Ovary (tissue), 9 donors: ENCODE measurements around the gene ROBO2. TPM values are rescaled to one million over a fixed set of nuclear protein-coding genes. Genes with fewer than 3 reads are reported as not detected.

Experiments used
- DNase-seq, 5 donors: peaks; one replicate each; pipeline ENCODE4 v3.0.0-alpha.2; 2019 to 2020
- H3K27ac ChIP-seq, 2 donors: fragments of 200-600 bp; one replicate each; pipeline versions ENCODE4 v1.5.1 to v1.8.0; 2019 to 2022
- H3K27me3 ChIP-seq: fragments of 200-600 bp; one replicate; pipeline ENCODE4 v1.8.0; 2022
- H3K36me3 ChIP-seq: fragments of 200-600 bp; sonication (generic); one replicate; pipeline ENCODE4 v1.5.1; 2019
- H3K4me1 ChIP-seq: one replicate; pipeline ENCODE4 v1.8.1; 2013; ENCODE audit warnings: mild to moderate bottlenecking, moderate library complexity; ENCODE audit not compliant: insufficient read depth
- H3K4me3 ChIP-seq: fragments of 200-600 bp; sonication (generic); one replicate; pipeline ENCODE4 v1.5.1; 2017
- H3K9me3 ChIP-seq, 2 donors: fragments of 200-600 bp in 1 of 2; sonication (generic) in 1 of 2; one replicate each; pipeline versions ENCODE4 v1.5.1 to v1.8.1; 2013 to 2019; ENCODE audit warnings: mild to moderate bottlenecking in 1 of 2, moderate library complexity in 1 of 2
- CTCF ChIP-seq, 3 donors: fragments of 450-650 bp in 2 of 3; fragments of 200-600 bp in 1 of 3; IDR thresholded peaks; one replicate each; pipeline versions ENCODE4 v1.5.1 to v1.8.0; 2016 to 2022; ENCODE audit warnings: antibody characterized with exemption in 3 of 3, mild to moderate bottlenecking in 1 of 3
- EP300 ChIP-seq: sonication (generic); formaldehyde crosslinking; IDR thresholded peaks from one replicate; pipeline ENCODE4 v1.6.1; 2017; ENCODE audit warnings: antibody characterized with exemption
- POLR2A ChIP-seq: fragments of 450-650 bp; IDR thresholded peaks from one replicate; pipeline ENCODE4 v1.6.1; 2017; ENCODE audit warnings: antibody characterized with exemption, mild to moderate bottlenecking, moderate library complexity
- WGBS, 3 donors: extraction: QIAGEN DNeasy Blood & Tissue Kit in 1 of 3; methylation state at CpG; one replicate each; pipeline versions ENCODE4 v1.1.5 to v1.1.7; 2013 to 2017; 5-methylcytosine and 5-hydroxymethylcytosine counted together
- intact Hi-C, 4 donors: fragments of 100-400 bp; cut with DNase I; formaldehyde crosslinking; loops; one replicate each; pipeline versions ENCODE4 v1.11.0 to v1.15.1; 2022 to 2023
- polyA plus RNA-seq, 2 donors: library from polyadenylated mRNA; stranded (reverse); fragments of 200-250 nt in 1 of 2; fragments of 350-450 nt in 1 of 2; fragmentation: Illumina TruSeq in 1 of 2; extraction: RNeasy Lipid Tissue Mini Kit (QIAGEN cat#74804) in 1 of 2; gene quantifications; one replicate each; pipeline ENCODE4 v1.2.3, GENCODE V29; 2013 to 2014
- total RNA-seq, 7 donors: library from RNA; depleted of rRNA in 2 of 7; stranded (reverse); fragments of >200 nt in 2 of 7; fragmentation: NEBNext Ultra II Directional in 3 of 7; extraction: Animal tissue kit (Norgen Biotek cat#: 25700) in 3 of 7; gene quantifications; one replicate each; pipeline versions ENCODE4 v1.1.0 to v1.2.4, GENCODE V29; 2016 to 2023
- donor health status: DM: no; HTN: no; CAD: no; lungs with moderate emphysema.
- donor health status: DM: no; HTN: no; CAD: no.
- donor health status: Bipolar disorder and iron deficiency.
- donor health status: DM: yes; HTN: yes; CAD: no.
- donor health status: DM: no; HTN: no; CAD: no.
- donor health status: DM: yes; HTN: yes; CAD: no.

The ROBO2 gene
- total and polyA plus RNA-seq, 9 donors = 3.4 to 14.8 (median 5.6) TPM

- TF ChIP-seq CTCF (IDR thresholded peaks at IDR 0.05) = no peak
- Histone ChIP-seq H3K36me3 (no peaks in the 10 kb centered on the region), H3K27me3 (no peaks in the 10 kb centered on the region), H3K9me3 (no peaks in the 10 kb centered on the region), H3K4me3 (no peak overlapping the region), H3K27ac (no peak overlapping the region), H3K4me1 (no peaks in the 10 kb centered on the region)
- intact Hi-C loops = no loop called here
- whole genome bisulfite sequencing, 3 donors = 91 to 97% (median 96%) methylated on average over 7 of the region's 7 CpGs
- DNase-seq = no peak
Measured at GRCh38 chr3:77459926-77460325, 420.0 kb downstream of the ROBO2 start.

- H3K9me3 ChIP-seq = no peaks in the 10 kb centered on the region
- H3K4me3 ChIP-seq = no peak overlapping the region
- DNase-seq = no peak
- H3K4me1 ChIP-seq = no peaks in the 10 kb centered on the region
- no peaks in the 10 kb centered on the region for H3K27me3 ChIP-seq
- no peak for TF ChIP-seq EP300
- no peak for TF ChIP-seq CTCF (IDR thresholded peaks at IDR 0.05)
- no peak for TF ChIP-seq POLR2A
- intact Hi-C loops = no loop called here
- 56 to 72% (median 64%) methylated on average over 3 of the region's 3 CpGs for WGBS, 3 donors
- H3K27ac ChIP-seq = no peak overlapping the region
- H3K36me3 ChIP-seq = no peaks in the 10 kb centered on the region
Measured at GRCh38 chr3:77460326-77460725, 420.4 kb downstream of the ROBO2 start.

GRCh38 chr3:77462951-77463350 is 423.1 kb downstream of the ROBO2 start:
- Histone ChIP-seq H3K9me3 (no peaks in the 10 kb centered on the region), H3K36me3 (no peaks in the 10 kb centered on the region), H3K27me3 (no peaks in the 10 kb centered on the region), H3K4me3 (no peak overlapping the region), H3K4me1 (peaks cover 2% of the 10 kb centered on the region), H3K27ac (no peak overlapping the region)
- no peak for TF ChIP-seq EP300
- no peak for TF ChIP-seq POLR2A
- TF ChIP-seq CTCF (IDR thresholded peaks at IDR 0.05) = no peak
- intact Hi-C loops = no loop called here
- no peak for DNase-seq
- WGBS, 3 donors = 0 to 42% (median 2%) methylated on average over 1 of the region's 1 CpG

- Histone ChIP-seq H3K4me3 (no peak overlapping the region), H3K36me3 (no peaks in the 10 kb centered on the region), H3K27ac (no peak overlapping the region), H3K4me1 (peaks cover 9% of the 10 kb centered on the region), H3K27me3 (no peaks in the 10 kb centered on the region), H3K9me3 (no peaks in the 10 kb centered on the region)
- TF ChIP-seq POLR2A = no peak
- TF ChIP-seq CTCF (IDR thresholded peaks at IDR 0.05) = no peak
- no peak for DNase-seq
- WGBS, 3 donors = 62 to 74% (median 71%) methylated on average over 3 of the region's 3 CpGs
- intact Hi-C loops = no loop called here
Measured at GRCh38 chr3:77464111-77464688, 424.3 kb downstream of the ROBO2 start.
